H1 (cell line): ENCODE data around the gene APOL3.

Experiments
- ATF2 ChIP-seq: IDR thresholded peaks from 2 replicates; pipeline ENCODE4 v1.6.1; 2012; ENCODE audit warnings: low read length, inconsistent platforms
- ATF3 ChIP-seq: IDR thresholded peaks from 2 replicates; pipeline ENCODE4 v1.6.1; 2011; ENCODE audit warnings: low read depth, mild to moderate bottlenecking, low read length; ENCODE audit not compliant: insufficient read depth
- CTCF ChIP-seq, 3 experiments: IDR thresholded peaks; 1 replicate in 2 of 3; 2 replicates in 1 of 3; pipeline versions ENCODE4 v1.5.1 to v1.6.1; 2011; ENCODE audit warnings: low read length in 3 of 3, mild to moderate bottlenecking in 3 of 3, inconsistent platforms in 2 of 3, low read depth in 1 of 3, moderate library complexity in 1 of 3; ENCODE audit not compliant: insufficient read depth in 1 of 3; ENCODE audit errors: control extremely low read depth in 1 of 3
- EGR1 ChIP-seq: IDR thresholded peaks from 2 replicates; pipeline ENCODE4 v1.6.1; 2011; ENCODE audit warnings: low read depth, low read length, borderline replicate concordance
- EZH2 ChIP-seq: fragments of 200-600 bp; sonication (generic); IDR thresholded peaks from 2 replicates; pipeline ENCODE4 v1.7.1; 2012; ENCODE audit warnings: low read depth, mild to moderate bottlenecking, moderate library complexity, low read length, inconsistent platforms; ENCODE audit not compliant: severe bottlenecking
- MAX ChIP-seq: IDR thresholded peaks from 2 replicates; pipeline ENCODE4 v1.6.1; 2012; ENCODE audit warnings: inconsistent platforms
- POLR2A ChIP-seq, 2 experiments: IDR thresholded peaks; 1 replicate in 1 of 2; 2 replicates in 1 of 2; pipeline ENCODE4 v1.6.1; 2011; ENCODE audit warnings: low read depth in 2 of 2, low read length in 2 of 2, mild to moderate bottlenecking in 2 of 2; ENCODE audit errors: control extremely low read depth in 1 of 2
- TAF1 ChIP-seq: IDR thresholded peaks from 2 replicates; pipeline ENCODE4 v1.6.1; 2011; ENCODE audit warnings: mild to moderate bottlenecking, low read depth, low read length

- TF ChIP-seq POLR2A (IDR thresholded peaks at IDR 0.05; ENCODE audit: control extremely low read depth in 1 of 2, low read depth in 2 of 2, low read length in 2 of 2): no peak
- no peak for TF ChIP-seq MAX
- no peak for TF ChIP-seq EZH2
- TF ChIP-seq CTCF (IDR thresholded peaks at IDR 0.05; ENCODE audit: control extremely low read depth in 1 of 3, insufficient read depth in 1 of 3, low read depth in 1 of 3, low read length in 3 of 3): no peak
- TF ChIP-seq ATF2: no peak
- no peak for TF ChIP-seq TAF1
- TF ChIP-seq ATF3: no peak
- no peak for TF ChIP-seq EGR1
Measured at GRCh38 chr22:36156119-36156514, 4.4 kb downstream of the APOL3 start.
